Measurements from ENCODE around the gene LTBP1.

DNA sequence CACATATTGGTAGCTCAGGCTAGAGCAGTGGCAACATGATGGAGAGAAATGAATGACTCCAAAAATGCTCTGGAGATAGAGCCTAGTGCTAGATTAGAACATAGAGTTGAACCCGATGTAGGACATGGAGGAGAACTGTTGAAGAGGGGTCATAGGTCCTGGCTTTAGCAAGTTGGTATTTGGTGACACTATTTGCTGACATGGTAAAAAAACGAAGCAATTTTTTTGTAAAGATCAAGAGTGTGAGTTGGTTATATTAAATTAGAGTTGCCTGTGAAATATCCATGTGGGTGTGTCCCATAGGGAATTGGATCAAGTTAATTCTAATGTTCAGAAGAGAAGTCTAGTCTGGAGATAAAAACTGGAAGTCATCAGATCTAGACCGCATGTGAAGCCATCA, 386.7 kb downstream of the LTBP1 start:
- TF ChIP-seq CTCF (IDR thresholded peaks at IDR 0.05; ENCODE audit: poor library complexity) = no peak
- TF ChIP-seq EZH2 (IDR thresholded peaks at IDR 0.05; ENCODE audit: borderline replicate concordance) = no peak

All from hepatocyte (in vitro differentiated cells).